Cardiac septum (tissue), 1 donor: ENCODE measurements around the gene PDE8B. TPM values are rescaled to one million over a fixed set of nuclear protein-coding genes. Genes with fewer than 3 reads are reported as not detected.

Experiments used
- DNase-seq: peaks from one replicate; pipeline ENCODE4 v3.0.0-alpha.2; 2020; ENCODE audit warnings: low spot score
- intact Hi-C: fragments of 100-400 bp; cut with DNase I; formaldehyde crosslinking; loops from one replicate; pipeline ENCODE4 v1.14.0; 2022
- total RNA-seq: library from RNA; stranded (reverse); fragmentation: NEBNext Ultra II Directional; extraction: Animal tissue kit (Norgen Biotek cat#: 25700); gene quantifications from one replicate; pipeline ENCODE4 v1.2.1, GENCODE V29; 2021
- donor health status: DM: no; HTN: no; CAD: no.

PDE8B gene
- total RNA-seq, 1 donor from 2014 or later, result 5.7 TPM

DNA sequence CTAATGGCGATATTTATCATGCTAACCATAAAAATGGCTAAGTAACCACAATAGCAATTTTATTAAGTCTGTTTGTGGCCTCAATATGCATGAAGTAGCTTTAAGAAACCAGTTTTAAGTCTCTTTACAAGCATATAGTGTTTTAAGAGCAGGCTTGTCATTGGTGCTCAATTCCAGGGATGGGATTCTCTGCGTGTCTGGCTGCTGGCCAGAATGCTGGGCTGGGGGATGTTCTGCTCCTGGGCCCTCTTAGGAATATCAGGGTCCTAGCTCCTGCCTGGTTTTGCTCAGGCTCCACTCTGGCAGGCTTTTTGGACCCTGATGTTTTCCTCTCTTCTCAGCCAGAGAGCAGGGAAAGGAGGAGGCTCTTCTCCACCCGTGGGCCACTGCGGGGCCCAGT is 127.2 kb downstream of the PDE8B start:
- DNase-seq, result no peak
- intact Hi-C loops, result no loop called here

DNA sequence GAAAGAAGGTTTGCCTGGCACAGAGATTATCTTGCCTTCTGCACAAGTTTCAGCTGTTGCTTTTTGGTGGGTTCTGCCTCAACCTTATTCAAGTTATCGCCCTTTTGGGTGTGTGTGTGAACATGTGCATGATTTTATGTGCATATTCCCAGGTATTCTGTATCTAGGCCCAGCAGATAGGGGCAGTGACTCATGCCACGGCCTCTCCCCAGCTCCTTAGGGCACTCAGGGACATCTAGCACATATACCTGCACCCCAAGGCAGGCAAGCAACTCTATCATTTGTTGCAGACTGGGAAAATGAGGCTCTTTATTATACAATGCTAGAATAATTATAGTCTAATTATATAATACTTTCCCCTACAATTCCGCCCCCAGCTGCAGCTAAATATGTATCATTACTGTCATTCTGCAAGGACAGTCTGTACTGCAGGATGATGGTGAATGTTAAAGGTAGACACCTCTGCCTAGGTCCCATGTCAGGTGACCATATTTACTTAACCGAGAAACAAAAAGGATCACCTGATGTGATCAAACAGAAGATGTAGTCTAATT is 128.9 kb downstream of the PDE8B start:
- DNase-seq, result no peak

DNA sequence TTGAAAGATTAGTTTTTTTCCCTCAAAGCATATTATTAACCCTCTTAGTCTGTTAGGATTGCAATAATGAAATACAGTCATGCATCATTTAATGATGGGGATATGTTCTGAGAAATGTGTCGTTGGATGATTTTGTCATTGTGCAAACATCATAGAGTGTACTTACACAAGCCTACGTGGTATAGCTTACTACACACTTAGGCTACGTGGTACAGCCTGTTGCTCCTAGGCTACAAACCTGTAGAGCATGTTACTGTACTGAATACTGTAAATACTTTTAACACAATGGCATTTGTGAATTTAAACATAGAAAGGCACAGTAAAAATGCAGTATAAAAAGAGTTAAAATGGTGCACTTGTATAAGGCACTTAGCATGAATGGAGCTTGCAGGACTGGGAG is 132.7 kb downstream of the PDE8B start:
- intact Hi-C loops, result no loop called here
- DNase-seq, result no peak

More for the DNA sequence above, 128.9 kb downstream of the PDE8B start:
- intact Hi-C loops, result no loop called here

DNA sequence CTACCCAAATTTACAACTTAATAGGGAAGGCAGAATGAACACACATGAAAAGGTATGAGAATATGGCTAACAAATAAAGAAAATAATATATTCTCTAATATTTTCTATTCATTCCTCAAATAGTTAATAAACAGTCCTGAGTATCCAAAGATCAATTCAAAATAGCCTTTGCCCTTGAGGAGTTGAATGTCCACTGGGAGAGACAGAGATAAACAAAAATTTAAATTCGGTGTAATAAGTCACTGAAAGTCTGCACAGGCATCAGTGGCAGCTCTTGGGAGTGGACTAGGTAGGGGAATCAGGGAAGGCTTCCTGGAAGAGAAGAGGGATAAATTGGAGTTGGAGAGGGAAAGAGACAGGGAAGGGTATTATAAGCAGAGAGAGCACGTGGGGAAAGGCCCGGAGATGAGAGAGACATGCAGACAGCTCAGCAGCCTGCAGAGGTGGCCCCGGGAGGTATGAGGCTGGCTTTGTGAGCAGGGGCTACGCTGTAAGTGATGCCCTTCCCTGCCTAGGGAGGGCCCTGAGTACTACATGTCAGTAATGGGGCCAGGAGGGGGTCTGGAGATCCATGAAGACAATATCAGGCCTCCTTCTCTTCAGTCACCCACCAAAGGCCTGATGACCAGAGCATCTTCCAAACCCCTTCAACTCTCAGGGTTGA is 137.1 kb downstream of the PDE8B start:
- no peak for DNase-seq
- intact Hi-C loops, result no loop called here

DNA sequence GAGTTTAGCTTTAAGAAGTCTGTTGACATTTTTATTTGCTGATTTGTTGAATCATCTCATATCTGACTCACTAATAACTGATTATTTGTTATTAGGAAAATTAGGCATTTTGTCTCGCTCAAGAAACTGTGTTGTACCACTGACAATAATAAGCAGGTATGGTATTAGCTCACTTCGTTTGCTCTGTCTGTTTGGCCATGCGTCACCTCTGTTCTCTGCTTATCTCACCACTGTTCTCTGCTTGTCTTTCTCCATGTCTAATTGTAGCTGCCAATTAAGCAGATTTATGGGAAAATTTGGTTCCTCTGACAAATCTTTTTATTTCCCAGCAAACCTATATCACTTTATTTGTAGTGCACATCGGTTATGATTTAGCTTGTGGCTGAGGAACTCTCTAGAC is 142.8 kb downstream of the PDE8B start:
- intact Hi-C loops, result no loop called here
- DNase-seq, result no peak

DNA sequence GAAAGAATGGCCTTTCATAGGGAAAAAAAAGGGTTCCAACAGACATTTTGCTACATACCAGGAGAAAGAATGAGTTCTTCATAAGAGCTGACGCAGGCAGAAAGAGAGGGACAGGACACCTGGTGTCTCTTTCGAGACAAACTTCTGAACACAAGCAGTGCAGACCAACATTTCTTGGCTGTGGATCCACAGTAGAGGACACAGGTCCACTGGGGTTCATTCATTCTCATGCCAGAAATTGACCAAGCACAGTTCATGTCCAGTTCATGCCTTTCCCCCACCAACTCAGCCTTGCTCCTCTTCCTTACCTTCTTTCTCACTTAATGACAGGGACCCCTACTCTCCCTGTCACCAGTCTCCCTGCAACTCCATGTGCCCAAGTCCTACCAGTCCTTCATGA is 144.0 kb downstream of the PDE8B start:
- DNase-seq, result no peak
- intact Hi-C loops, result no loop called here

DNA sequence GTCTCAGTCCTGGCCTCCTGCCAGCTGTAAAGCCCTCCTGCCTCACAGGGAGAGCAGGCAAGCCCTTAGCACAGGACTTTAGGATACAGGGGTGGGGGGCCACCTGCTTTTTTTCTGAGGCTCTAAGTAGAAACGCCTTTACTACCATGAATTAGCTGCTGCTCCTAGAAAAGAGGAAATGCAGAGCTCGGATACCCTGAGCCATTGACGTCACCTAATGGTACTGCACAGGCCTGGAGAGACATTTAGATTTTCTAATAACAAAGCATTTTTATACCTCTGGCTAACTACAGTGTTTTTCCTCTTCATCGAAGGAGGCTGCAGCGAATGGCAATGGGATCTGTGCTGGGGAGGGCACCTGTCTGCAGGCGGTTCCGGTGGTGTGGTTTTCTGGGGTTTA is 144.6 kb downstream of the PDE8B start:
- no peak for DNase-seq
- intact Hi-C loops, result no loop called here

DNA sequence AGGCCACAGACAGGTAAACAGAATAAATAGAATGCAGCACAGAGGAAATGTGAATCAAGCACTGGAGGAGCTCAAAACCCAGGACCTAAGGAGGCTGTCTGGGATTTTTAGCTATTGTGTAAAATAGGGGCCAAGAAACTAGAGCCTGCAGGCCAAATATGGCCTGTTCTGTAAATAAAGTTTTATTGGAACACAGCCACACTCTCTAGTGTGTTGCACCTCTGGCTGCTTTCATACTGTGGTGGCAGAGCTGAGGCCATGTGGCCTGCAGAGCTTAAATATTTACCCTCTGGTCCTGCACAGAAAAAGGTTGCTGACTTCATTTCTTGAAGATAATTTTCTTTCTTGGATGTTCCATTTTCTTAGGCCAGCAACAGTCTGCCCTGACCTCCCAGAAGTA is 145.3 kb downstream of the PDE8B start:
- intact Hi-C loops, result no loop called here
- no peak for DNase-seq

DNA sequence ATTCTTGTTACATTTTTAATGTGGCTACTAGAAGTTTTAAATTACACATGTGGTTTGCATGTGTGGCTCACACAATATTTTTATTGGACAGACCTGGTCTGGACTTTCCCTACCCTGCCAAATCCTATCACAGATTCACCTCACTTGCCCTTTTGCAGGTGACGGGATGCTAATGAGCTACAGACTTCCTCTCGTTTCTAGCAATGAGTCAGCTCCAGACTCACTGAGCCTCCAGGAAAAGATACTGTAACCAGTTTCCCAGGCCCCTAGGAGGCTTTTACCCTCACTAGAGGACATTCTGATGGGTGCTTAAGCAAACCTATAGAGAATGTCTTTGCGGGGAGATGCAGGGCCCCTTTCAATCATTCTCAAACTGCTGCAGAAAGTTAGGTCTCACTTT is 146.3 kb downstream of the PDE8B start:
- intact Hi-C loops, result no loop called here
- no peak for DNase-seq

DNA sequence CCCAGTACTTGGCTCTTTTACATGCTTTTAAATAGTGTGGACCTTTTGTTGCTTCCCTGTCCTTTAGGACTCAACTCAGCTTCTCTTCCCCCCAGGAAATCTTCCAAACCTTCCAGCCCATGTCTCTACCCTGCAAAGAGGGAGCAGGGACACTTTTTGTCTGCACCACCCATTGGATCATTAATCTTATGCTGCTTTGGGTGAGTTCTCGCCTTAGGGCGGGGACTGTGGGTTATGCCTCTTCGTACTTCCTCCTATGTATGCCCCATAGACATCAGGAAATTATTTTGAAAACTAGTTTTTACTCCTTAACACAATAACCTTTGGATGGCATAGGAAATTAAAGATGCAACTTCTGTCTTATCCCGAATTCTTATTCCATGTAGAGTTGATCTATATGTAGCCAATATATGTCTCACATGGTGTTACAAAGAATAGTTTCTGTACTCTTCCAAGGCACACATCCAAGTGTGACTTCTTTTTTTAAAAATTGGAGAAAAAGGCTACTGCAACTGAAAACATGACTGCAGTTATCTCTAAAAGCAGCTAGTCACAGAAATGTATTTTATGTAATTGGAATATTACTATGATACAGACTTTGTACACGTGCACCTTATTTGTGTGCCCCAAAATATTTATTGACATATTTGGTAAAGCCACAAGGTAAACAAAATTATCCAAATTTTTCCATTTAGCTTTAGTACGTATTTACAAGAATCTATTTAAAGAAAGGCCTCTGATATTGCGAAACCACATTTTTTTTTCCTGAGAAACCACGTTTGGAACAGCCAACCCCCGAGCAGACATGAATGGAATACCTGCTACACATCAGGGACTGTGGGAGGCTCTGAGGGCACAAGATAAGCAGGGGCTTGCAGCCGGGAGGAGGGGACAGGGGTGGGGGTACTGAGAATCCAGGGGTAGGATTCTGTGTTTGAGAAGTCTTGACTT is 148.1 kb downstream of the PDE8B start:
- intact Hi-C loops, result no loop called here
- no peak for DNase-seq

DNA sequence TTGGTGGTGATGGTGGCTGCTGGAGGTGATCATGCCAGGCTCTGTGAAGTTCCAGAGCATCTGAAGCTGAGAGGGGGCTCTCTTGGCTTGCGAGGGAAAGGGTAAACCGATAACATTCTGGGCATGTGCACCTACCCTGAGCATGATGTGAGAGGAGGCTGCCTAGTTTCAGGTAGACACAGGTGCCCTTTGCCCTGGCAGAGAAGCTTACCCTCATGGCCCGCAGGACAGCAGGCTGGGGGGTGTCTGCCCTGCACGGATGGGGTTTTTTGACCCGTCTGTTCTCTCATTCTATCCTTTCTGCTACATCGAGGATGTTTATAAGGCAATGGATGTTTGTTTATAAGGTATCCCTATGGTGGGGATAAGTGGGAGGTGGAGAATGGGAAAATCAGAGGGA is 148.8 kb downstream of the PDE8B start:
- intact Hi-C loops, result no loop called here
- no peak for DNase-seq

DNA sequence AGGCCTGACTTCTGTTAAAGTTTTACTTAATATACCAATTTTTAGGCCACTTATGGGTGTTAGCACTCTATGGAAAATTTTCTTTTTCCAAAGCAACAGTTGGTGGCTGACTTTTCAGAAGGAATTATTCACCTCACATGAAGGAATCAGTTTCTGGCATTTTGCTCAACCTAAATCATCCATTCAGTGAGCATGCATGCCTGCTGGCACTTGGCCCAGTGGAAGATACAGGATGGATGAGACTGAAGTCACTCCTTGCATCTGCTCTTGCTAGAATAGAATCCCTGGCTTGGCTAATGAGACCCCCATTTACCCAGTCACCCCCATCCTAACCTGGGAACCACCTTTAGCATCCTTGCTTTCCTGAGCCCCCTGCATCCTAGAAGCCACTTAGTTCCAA is 149.9 kb downstream of the PDE8B start:
- DNase-seq, result no peak
- intact Hi-C loops, result no loop called here

DNA sequence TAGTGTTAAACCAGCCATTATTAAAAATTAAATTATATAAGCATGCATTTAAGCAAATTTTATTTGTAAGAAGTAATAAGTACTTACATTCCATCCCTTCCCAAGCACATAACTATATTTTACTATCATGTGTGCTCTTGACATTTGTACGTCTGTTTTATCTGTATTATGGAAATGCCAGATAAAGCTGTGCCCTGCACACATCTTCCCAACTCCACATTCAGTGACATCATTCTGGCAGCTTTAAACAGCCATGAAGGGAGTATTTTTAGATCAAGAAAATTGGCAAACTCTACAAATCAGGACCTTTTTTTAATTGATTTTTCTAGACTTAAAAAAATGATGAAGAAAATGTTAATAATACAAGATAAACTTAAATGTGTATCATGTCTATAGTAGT is 150.5 kb downstream of the PDE8B start:
- no peak for DNase-seq
- intact Hi-C loops, result no loop called here

DNA sequence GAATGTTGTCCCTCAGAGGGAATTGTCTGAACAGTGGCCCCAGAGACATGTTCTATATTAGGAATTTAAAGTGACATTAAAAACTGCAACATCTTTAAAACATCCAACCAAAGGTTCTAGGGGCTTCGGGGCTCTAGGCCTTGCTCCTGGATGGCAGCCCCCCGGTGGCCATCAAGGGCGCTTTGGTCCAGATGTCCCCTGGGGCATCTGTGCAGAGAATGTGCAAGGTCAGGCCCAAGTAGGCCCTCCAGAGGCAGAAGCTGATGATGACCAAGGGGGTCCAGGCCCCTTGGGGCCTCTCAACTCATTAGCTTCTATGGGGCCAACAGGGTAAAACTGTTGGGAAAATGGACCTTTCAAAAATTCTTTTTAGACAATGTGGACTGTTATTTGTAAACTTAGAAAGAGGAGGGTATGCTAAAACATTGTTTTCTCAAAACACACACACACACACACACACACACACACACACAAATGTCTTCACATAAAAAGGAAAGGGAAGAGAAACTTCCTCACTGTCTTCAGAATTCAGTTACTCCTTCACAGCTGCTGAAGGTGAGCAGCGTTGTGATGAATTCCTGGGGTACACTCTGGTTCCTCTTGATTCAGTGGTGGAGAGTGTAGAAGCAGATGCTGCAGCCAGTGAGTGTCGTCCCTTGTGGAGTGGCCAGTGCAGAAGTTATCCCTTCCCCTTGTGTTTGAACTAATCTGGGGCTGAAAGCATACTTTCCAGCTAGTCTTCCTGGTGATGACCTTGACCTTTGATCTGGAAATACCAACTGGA is 156.4 kb downstream of the PDE8B start:
- DNase-seq, result no peak
- intact Hi-C loops, result no loop called here

DNA sequence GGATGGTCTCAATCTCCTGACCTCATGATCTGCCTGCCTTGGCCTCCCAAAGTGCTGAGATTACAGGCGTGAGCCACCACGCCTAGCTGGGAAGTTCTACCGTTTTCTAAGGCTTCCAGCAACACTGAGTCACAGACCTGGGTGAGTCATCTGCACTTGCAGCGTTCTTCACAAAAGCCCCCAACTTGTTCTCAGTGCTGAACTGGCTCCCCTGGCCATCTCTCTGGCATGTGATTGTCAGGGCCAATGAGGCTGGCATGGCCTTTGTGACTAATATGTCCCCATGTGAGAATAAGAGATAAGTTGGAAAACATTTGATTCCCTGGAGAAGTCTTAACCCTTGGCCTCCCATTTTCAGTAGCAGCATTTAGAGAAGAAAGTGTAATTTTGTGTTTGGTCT is 157.3 kb downstream of the PDE8B start:
- intact Hi-C loops, result no loop called here
- DNase-seq, result no peak

DNA sequence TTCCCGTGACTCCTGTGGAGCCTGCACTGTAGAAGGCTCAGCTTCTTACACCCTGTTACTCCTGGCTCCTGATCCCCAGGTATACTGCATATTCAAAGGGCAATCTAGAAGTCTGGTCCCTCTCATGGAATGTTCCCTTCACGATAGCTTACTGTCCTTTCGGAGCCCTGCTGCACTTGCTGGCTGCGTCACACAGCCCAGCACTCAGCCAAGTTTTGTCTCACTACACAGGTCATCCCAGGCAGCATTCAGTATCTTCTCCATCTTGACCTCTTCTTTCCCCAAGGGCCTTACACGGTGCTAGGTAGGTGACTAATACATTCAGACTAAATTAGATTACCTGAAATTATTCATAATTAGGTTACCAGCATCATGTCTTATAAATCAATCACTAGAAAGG is 157.9 kb downstream of the PDE8B start:
- intact Hi-C loops, result no loop called here
- no peak for DNase-seq

DNA sequence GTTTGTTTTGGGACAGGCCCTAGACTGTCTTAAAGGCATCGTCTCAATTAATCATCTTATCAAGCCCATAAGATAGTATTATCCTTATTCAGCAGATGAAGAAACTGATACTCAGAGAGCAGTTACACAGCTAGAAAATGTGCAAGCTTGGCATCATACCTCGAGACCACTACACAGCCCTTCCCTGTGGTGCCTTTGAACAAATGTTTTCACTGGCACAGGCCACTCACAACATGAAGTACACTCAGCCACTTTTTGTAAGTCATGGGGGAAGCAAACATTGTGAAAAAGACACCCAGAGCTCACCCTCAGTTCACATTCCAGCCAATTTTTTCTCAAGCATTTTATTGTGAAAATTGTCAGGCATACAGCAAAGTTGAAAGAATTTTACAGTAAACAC is 159.1 kb downstream of the PDE8B start:
- intact Hi-C loops, result no loop called here
- DNase-seq, result no peak

DNA sequence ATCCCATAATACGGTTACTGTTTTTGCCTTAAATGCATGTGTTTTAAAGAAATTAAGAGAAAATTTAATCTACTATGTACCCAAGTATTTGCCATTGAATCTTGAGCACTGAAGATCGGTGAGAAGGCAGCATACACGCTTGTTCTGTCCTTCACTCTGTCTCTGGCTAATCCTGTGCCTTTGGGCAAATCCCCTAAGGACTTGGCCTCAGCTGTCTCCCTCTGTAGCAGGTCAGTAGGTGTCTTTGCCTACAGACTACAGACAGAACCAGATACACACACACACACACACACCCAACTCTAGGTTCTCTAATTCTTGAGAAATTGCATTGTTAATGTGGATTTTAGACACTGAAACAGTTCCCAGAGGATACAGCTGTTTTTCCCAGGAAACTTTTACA is 164.2 kb downstream of the PDE8B start:
- no peak for DNase-seq
- intact Hi-C loops, result no loop called here

DNA sequence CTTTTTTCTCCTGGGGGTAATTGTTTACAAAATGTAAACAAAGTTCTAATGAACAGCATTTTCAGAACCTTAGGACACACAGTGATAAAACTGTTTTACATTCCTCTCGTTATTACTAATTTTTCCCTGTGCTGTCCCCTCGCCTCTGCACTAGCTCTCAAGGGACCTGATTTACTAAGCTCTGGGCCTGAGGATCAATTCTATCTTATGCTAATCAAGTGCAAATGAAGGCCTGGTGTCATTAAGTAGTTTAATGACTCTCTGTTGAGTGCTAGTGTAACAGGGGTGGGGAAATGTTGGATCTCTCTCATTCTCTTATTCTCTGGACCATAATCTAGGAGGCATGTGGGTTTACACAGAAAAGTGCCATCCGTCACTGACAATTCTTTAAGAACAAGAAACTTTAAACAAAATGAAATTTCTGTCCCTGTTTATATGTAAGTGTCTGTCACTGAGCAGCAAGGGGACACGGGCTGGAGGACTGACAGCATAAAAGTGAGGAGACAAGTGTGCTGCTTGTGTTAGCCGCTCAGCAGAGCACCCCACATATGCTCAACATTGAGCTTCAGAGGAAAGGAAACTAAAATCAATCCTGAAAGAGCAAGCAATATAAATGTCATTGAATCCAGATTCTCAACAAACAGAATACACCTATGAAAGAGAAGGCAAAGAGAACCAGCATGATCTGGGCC is 166.3 kb downstream of the PDE8B start:
- intact Hi-C loops, result no loop called here

More for the DNA sequence above, 166.3 kb downstream of the PDE8B start:
- DNase-seq, result no peak
